Lung (tissue), 12 donors: ENCODE measurements around the gene LTB4R2. TPM values are rescaled to one million over a fixed set of nuclear protein-coding genes. Genes with fewer than 3 reads are reported as not detected.

Experiments used
- ATAC-seq: fragments of 200-7000 bp; cut with Tn5 transposase; one replicate; pipeline ENCODE4 v1.9.1; 2020; ENCODE audit warnings: moderate number of reproducible peaks; ENCODE audit not compliant: insufficient read depth, low FRiP score
- DNase-seq, 3 donors: peaks; one replicate each; pipeline ENCODE4 v3.0.0-alpha.2; 2013 to 2017
- H3K27ac ChIP-seq, 2 donors: one replicate each; pipeline ENCODE4 v1.5.1; 2013; ENCODE audit warnings: mild to moderate bottlenecking in 2 of 2, moderate library complexity in 2 of 2, control low read depth in 1 of 2, inconsistent platforms in 1 of 2, low read depth in 1 of 2, low read length in 1 of 2
- H3K27me3 ChIP-seq, 3 donors: one replicate each; pipeline ENCODE4 v1.5.1; 2013; ENCODE audit warnings: low read length in 2 of 3; ENCODE audit not compliant: control insufficient read depth in 3 of 3, insufficient read depth in 3 of 3
- H3K36me3 ChIP-seq, 4 donors: one replicate each; pipeline ENCODE4 v1.5.1; 2013; ENCODE audit warnings: low read length in 4 of 4, mild to moderate bottlenecking in 1 of 4, moderate library complexity in 1 of 4; ENCODE audit not compliant: control insufficient read depth in 4 of 4, insufficient read depth in 4 of 4
- H3K4me1 ChIP-seq, 5 donors: one replicate each; pipeline ENCODE4 v1.5.1; 2013; ENCODE audit warnings: low read length in 5 of 5, mild to moderate bottlenecking in 2 of 5, moderate library complexity in 1 of 5; ENCODE audit not compliant: control insufficient read depth in 5 of 5, insufficient read depth in 5 of 5
- H3K4me3 ChIP-seq: one replicate; pipeline ENCODE4 v1.5.1; 2013; ENCODE audit warnings: mild to moderate bottlenecking, control low read depth, moderate library complexity
- H3K9ac ChIP-seq, 2 donors: one replicate each; pipeline ENCODE4 v1.5.1; 2013; ENCODE audit warnings: low read length in 2 of 2, control low read depth in 1 of 2; ENCODE audit not compliant: insufficient read depth in 1 of 2
- H3K9me3 ChIP-seq, 4 donors: one replicate each; pipeline ENCODE4 v1.5.1; 2013; ENCODE audit warnings: low read length in 3 of 4, mild to moderate bottlenecking in 1 of 4, moderate library complexity in 1 of 4; ENCODE audit not compliant: control insufficient read depth in 4 of 4, insufficient read depth in 3 of 4
- WGBS, 2 donors: extraction: QIAGEN DNeasy Blood & Tissue Kit; methylation state at CpG; one replicate each; pipeline ENCODE4 v1.1.7; 2013; 5-methylcytosine and 5-hydroxymethylcytosine counted together
- polyA plus RNA-seq, 2 donors: library from polyadenylated mRNA; stranded (reverse); fragments of 200-250 nt; gene quantifications; one replicate each; pipeline ENCODE4 v1.2.1, GENCODE V29; 2013
- total RNA-seq, 2 donors: library from RNA; depleted of rRNA in 1 of 2; stranded (reverse); fragments of >200 nt in 1 of 2; gene quantifications; one replicate each; pipeline ENCODE4 v1.2.1, GENCODE V29; 2014 to 2021
- TF ChIP-seq, protein P1 (sequence below): IDR thresholded peaks from 2 replicates; pipeline ENCODE4 v1.5.1; 2012; ENCODE audit warnings: mild to moderate bottlenecking; ENCODE audit errors: control extremely low read depth, extremely low read depth
- donor health status: control.
- donor health status: control.
- donor health status: Bipolar disorder and iron deficiency.
- donor health status: healthy.
- donor health status: DM: yes; HTN: yes; CAD: no.

LTB4R2 gene
- total and polyA plus RNA-seq, 4 donors = 1.8 to 14.0 (median 5.7) TPM

GRCh38 chr14:24268225-24268624 is 41.7 kb upstream of the LTB4R2 start:
- Histone ChIP-seq H3K4me3 (no peak overlapping the region), H3K36me3 (peaks cover 3 to 35% (median 7%) of the 10 kb centered on the region in 4 donors), H3K27ac (no peak overlapping the region), H3K9me3 (no peaks in the 10 kb centered on the region), H3K9ac (no peak overlapping the region), H3K4me1 (peaks cover 4 to 11% (median 6%) of the 10 kb centered on the region in 5 donors), H3K27me3 (no peaks in the 10 kb centered on the region)
- TF ChIP-seq, protein P1, sequence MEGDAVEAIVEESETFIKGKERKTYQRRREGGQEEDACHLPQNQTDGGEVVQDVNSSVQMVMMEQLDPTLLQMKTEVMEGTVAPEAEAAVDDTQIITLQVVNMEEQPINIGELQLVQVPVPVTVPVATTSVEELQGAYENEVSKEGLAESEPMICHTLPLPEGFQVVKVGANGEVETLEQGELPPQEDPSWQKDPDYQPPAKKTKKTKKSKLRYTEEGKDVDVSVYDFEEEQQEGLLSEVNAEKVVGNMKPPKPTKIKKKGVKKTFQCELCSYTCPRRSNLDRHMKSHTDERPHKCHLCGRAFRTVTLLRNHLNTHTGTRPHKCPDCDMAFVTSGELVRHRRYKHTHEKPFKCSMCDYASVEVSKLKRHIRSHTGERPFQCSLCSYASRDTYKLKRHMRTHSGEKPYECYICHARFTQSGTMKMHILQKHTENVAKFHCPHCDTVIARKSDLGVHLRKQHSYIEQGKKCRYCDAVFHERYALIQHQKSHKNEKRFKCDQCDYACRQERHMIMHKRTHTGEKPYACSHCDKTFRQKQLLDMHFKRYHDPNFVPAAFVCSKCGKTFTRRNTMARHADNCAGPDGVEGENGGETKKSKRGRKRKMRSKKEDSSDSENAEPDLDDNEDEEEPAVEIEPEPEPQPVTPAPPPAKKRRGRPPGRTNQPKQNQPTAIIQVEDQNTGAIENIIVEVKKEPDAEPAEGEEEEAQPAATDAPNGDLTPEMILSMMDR = no peak
- ATAC-seq (no peak), DNase-seq (no peak)
- 93 to 96% methylated on average over 9 of the region's 9 CpGs for WGBS, 2 donors

- WGBS, 2 donors = 93 to 98% methylated on average over 8 of the region's 8 CpGs
- H3K4me3 ChIP-seq = no peak overlapping the region
- no peak for ATAC-seq
- H3K36me3 ChIP-seq = peaks cover 3 to 35% (median 7%) of the 10 kb centered on the region in 4 donors
- DNase-seq = no peak
- H3K9me3 ChIP-seq = no peaks in the 10 kb centered on the region
- no peaks in the 10 kb centered on the region for H3K27me3 ChIP-seq
- TF ChIP-seq, protein P1 = no peak
- H3K27ac ChIP-seq = no peak overlapping the region
- no peak overlapping the region for H3K9ac ChIP-seq
- H3K4me1 ChIP-seq = peaks cover 4 to 11% (median 6%) of the 10 kb centered on the region in 5 donors
Measured at GRCh38 chr14:24269368-24269767, 40.6 kb upstream of the LTB4R2 start.

DNA sequence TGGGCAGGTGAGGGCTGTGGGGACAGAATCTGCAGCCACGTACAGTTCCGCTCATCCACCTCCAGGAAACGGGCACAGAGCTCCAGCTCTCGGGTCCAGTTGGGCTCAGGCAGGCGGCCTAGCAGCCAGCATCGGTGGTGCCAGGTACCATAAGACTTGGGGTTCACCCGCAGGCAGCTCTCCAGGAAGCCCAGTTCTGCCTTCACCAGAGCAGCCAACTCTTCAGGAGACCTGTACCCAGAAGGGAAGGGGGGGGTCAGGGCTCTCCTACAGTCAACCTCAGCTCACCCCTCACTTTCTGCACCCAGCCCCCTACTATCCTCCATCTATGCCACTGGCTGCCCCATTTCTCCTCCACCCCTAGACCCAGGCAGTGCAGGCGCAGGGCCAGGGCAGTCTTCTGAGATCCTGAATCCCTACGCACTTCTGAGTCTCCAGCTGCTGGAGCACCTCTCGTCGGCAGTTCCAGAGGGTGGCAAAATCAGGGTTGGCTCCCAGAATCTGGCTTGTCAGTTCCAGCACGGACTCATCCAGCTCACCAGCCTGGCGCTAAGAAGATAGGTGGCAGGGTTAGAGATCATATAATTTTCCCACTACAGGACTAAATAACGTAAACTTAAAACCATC is 39.9 kb upstream of the LTB4R2 start:
- H3K27ac ChIP-seq = no peak overlapping the region
- H3K27me3 ChIP-seq = no peaks in the 10 kb centered on the region
- H3K9me3 ChIP-seq = no peaks in the 10 kb centered on the region
- H3K9ac ChIP-seq = no peak overlapping the region
- TF ChIP-seq, protein P1 = no peak
- no peak overlapping the region for H3K4me3 ChIP-seq
- H3K36me3 ChIP-seq = peaks cover 3 to 35% (median 7%) of the 10 kb centered on the region in 4 donors
- 96 to 99% methylated on average over 14 of the region's 14 CpGs for WGBS, 2 donors
- H3K4me1 ChIP-seq = peaks cover 4 to 11% (median 6%) of the 10 kb centered on the region in 5 donors
- ATAC-seq (no peak), DNase-seq (no peak)
